GM12892 (cell line): Measurements from ENCODE around the gene AQP6. TPM values are rescaled to one million over a fixed set of nuclear protein-coding genes. Genes with fewer than 3 reads are reported as not detected.

Source experiments
- DNase-seq: peaks from one replicate; pipeline ENCODE4 v3.0.0; 2011; ENCODE audit not compliant: insufficient read length
- FAIRE-seq: peaks from 2 replicates; lab custom pipeline; 2011; peaks lifted over from hg19 to GRCh38; lab: Jason Lieb, UNC
- POLR2A ChIP-seq: IDR thresholded peaks from 2 replicates; pipeline ENCODE4 v1.6.1; 2011; ENCODE audit warnings: low read depth, low read length, control low read depth
- POLR2AphosphoS5 ChIP-seq: IDR thresholded peaks from 2 replicates; pipeline ENCODE4 v1.6.1; 2011; ENCODE audit warnings: low read depth, low read length, control low read depth
- TAF1 ChIP-seq: IDR thresholded peaks from 2 replicates; pipeline ENCODE4 v1.6.1; 2011; ENCODE audit warnings: low read depth, mild to moderate bottlenecking, control low read depth, low read length, borderline replicate concordance
- polyA plus RNA-seq: library from polyadenylated mRNA; unstranded; fragments of >200 nt; gene quantifications from one replicate; pipeline ENCODE4 v1.2.1, GENCODE V29; 2012; ENCODE audit warnings: missing spikeins, inconsistent platforms; ENCODE audit not compliant: missing spikeins

AQP6 gene, protein sequence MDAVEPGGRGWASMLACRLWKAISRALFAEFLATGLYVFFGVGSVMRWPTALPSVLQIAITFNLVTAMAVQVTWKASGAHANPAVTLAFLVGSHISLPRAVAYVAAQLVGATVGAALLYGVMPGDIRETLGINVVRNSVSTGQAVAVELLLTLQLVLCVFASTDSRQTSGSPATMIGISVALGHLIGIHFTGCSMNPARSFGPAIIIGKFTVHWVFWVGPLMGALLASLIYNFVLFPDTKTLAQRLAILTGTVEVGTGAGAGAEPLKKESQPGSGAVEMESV
- not detected for polyA plus RNA-seq

DNA sequence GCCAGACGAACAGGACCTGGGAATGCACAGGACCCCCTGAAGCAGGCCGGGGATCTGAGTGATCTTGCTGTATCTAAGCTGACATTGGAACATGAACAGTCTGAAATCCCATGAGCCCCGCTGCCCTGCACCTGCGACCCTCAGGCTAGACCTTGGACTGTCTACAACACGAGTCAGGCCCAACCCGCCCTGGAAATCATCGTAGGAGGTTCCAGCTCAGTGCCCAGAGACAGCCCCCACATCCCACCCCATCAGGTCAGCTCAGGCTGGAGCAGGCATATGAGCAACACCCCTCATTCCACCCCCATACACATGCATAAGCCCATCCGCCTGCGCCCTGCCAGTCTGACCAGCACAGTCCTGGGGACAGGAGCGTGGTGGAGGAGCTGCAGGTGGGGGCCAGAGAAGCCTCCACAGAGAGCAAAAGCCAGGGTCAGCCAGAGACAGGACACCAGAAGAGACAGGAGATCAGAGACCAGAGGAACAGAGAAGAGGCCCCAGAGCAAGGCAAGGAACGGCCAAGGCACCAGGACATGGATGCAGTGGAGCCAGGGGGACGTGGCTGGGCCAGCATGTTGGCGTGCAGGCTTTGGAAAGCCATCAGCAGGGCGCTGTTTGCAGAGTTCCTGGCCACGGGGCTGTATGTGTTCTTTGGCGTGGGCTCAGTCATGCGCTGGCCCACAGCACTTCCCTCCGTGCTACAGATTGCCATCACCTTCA, at the start of gene AQP6:
TSS of gene AQP6 (plus strand) at position 307 of the 720 bp plus-strand sequence. CDS start at position 534, 227 bp downstream.
- DNase-seq (no peak), FAIRE-seq (no peak)
- no peak for TF ChIP-seq POLR2AphosphoS5
- no peak for TF ChIP-seq TAF1
- TF ChIP-seq POLR2A = no peak

DNA sequence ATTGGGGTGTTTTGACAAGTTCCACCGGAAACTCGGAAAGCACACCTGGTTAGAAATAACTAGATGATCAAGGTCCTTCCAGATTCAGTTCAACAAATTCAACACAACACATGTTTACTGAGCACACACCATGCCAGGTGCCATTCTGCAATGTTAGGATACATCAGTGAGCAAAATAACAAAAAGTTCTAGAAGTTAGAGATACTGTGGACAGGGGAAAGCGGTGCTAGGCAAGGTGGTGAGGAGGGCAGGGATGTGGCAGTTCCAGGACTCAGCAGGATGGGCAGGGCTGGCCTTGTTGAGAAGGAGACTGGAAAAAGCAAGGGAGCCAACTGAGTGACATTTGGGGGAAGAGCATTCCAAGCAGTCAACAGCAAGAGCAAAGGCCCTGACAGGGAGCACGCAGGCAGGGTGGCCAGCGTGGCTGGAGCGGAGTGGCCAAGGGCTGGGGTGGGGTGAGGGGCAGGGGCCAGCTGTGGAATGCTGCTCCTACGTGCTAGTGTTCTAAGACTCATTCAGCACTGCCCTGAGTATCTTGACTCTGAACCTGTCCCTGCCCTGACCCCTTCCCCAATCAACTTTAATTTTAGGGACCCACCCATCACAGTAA, 49.6 kb upstream of the AQP6 start:
- DNase-seq (no peak), FAIRE-seq (no peak)
- TF ChIP-seq POLR2A = no peak
- no peak for TF ChIP-seq POLR2AphosphoS5
- TF ChIP-seq TAF1 = no peak

DNA sequence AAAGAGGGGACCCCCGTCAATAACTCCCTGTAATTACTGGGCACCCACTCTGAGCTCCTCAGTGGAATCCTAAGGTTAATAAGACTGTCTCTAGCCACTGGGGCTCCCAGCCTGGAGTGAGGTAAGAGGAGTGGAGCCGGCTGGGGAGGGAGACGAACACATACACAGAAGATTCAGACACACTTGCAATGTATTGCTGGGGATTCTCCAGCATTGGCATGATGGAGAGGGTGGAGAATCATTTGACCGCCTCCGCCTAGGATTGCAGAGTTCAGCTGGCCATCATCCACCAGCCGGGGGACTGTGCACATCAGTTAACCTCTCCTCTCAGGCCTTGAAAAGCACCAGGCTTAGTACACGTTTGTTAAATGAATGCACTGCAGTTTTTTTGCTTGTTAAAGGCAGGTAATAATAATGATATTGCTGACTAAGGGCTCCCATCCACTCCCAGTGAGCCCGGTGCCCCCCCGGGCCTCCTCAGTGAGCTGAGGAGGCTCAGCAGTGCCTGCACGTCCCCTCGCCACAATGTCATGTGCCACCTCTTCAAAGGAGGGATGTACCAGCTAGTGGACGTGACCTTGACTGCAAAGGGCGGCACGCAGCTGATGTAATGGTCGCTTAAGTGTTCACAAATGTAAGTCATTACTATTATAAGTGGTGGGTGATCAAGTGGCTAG, 48.7 kb upstream of the AQP6 start:
- FAIRE-seq (no peak), DNase-seq (no peak)
- TF ChIP-seq POLR2AphosphoS5 (no peak), POLR2A (no peak), TAF1 (no peak)

DNA sequence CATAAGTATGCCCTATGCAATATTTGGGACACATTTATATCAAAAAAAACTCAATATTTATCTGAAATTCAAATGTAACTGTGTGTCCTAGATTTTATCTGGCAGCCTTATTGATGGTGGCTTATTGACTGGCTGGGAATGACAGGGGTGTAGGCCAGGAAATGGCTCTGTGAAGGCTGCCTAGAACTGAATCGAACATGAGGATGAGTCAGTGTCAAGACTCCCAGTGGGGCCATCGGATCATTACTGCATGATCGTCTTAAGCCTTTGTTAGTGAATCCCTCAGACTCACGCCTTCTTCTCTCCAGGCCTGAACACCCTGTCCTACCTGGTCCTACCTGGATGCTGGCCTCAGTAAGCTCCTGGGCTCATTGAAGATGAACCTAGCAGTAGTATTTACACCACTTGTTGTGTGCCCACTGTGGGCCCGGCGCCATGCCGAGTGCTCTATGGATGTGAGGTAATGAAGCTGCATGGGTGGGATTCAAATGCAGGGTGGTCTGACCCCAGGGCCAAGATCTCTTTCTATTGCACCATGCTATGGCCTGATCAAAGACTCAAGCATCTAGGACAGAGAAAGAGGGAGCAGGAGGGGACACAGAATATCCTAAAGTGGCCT, 48.0 kb upstream of the AQP6 start:
- FAIRE-seq (no peak), DNase-seq (no peak)
- no peak for TF ChIP-seq POLR2AphosphoS5

DNA sequence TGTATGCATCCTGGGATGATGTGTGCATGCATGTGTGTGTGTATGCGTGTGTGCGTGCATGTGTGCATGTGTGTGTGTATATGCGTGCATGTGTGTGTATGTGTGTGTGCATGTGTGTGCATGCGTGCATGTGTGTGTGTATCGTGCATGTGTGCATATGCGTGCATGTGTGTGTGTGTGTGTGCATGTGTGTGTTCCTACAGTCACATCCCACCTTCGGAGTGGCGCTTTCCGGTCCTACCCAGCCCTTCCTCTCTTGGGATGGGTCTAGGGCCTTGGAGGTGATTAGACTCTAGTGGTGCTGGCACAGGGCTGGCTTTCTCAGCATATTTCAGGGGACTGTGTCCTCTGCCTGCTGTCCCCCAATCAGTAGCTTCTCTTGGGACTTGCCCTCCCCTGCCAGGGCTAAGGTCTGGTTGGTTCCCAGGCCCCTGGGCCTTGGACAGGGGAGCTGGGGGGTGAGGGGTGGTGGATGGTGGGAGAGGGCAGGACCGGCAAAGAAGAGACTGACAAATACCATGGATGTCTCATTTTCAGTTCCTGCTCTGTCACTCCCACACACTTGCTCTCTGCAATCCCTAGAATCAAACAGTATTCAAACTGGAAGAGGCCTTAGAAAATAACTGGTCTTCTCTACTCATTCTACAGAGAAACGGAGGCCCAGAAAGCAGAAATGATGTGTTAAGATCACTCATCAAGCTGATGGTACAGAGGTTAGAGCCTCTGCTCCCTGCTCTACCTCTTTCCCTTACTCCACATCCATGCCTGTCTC, 47.1 kb upstream of the AQP6 start:
- TF ChIP-seq TAF1 (no peak), POLR2A (no peak), POLR2AphosphoS5 (no peak)
- FAIRE-seq (no peak), DNase-seq (no peak)

DNA sequence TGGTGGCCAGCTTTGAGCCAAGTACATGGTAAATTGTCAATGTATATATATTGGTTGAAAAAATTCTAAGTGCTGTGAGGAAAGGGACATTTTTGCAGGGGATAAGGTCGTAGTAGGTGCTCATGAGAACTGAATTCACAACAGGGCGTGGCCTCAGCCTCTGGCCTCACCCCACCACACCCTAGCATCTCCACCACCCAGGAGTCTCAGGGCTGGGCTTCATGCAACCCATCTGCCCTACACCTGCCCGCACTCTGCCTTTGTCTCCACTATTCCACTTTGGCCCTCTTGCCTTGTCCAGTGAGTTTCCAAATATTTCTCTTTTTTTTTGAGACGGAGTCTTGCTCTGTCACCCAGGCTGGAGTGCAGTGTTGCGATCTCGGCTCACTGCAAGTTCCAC, 44.3 kb upstream of the AQP6 start:
- TF ChIP-seq TAF1 (no peak), POLR2AphosphoS5 (no peak), POLR2A (no peak)
- DNase-seq (no peak), FAIRE-seq (no peak)

DNA sequence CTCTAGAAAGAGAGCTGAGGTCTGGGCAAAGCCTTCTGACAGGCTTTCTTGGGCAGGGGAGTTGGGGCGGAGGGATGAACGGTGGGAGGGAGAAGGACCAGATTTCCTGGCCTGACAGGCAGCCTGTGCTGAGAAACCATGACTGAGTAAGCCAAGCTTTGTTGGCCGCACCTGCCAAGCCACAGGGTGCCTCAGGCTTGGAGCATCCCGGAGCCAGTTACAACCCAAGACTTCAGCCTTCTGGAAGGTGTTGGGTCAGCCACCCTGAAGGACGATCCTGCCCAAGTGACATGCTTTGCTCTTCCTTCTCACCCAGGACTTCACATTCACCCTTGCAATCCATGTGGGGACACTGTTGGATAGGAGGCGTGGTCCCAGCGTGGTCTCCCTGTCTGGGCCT, 43.2 kb upstream of the AQP6 start:
- no peak for FAIRE-seq
- no peak for DNase-seq
- TF ChIP-seq TAF1 (no peak), POLR2AphosphoS5 (no peak), POLR2A (no peak)

DNA sequence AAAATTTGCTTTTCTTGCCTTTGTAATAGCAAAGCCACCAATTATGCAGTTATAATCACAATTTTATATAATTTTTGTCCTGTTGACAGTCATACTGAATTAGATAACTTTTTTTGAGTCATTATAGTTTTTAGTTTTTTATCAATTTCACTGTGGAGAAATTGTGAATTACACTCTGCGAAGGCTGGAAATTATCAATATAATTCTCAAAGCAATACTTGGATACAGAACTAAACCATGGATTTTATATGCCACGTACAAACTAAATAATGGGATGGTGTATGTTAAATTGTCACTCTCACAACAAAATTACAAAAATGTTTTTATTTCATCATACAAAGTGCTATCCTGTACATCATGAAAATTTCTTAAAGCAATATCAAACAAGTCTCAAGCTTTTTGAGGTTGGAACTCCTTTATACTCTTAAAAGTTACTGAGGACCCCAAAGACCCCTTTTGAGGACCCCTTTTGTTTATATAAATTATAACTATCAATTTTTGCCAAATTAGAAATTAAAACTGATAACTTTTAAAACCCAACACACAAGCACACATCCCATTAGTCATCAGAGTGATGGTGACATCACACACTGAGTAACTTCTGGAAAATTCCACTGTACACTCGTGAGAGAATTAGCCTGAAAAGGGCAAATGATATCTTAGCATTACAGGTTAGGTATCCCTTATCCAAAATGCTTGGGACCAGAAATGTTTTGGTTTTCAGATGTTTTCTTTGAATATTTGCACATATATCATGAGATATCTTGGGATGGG, 42.0 kb upstream of the AQP6 start:
- DNase-seq (no peak), FAIRE-seq (no peak)
- no peak for TF ChIP-seq TAF1
- TF ChIP-seq POLR2AphosphoS5 = no peak
- TF ChIP-seq POLR2A = no peak

DNA sequence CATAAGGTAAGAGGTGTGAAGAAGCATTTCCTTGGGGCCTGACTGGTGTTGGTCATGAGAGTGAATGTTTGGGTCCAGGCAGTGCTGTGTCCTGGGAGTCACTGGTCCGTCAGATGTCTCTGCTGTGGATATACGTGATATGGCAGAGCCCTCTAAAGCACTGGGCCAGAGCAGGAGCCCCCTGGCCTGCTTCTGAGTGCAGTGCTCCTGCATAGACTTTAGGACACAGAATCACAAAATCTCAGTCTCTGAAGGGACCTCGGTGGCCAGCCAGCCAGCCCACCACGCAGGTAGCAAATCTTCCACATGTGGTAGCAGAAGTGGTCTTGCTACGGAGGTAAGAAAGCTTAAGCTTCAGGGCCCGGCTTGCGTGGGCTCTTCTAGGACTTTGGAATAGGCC, 40.7 kb upstream of the AQP6 start:
- TF ChIP-seq TAF1 = no peak
- no peak for TF ChIP-seq POLR2AphosphoS5
- FAIRE-seq = no peak

DNA sequence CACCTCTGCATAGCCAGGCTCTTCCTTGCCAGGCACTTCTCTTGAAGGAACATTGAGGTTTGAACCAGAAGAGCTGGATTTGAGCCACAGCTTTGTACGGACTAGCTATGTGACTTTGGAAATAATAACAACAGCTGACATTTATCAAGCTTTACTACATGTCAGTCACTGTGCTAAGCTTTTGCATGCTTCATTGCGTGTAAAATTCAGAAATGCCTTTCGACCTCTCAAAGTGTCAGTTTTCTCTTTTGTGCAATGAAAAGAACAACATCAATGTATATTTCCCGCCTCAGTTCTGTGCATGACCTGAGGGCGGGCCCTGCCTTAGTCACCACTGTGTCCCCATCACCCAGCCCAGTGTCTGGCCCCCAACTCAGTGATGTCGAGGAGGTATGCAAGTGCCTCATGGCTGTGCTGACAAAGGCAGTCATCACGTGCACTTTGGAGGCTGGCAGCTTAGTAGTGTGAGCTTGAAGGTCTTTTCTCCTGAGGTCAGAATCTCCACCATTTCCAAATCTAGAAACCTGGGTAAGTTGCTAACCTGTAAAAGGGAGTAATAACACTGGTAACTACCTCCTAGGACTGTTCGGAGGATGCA, 40.1 kb upstream of the AQP6 start:
- DNase-seq = no peak
- TF ChIP-seq POLR2A (no peak), POLR2AphosphoS5 (no peak), TAF1 (no peak)
- FAIRE-seq = no peak

More for the DNA sequence above, 40.7 kb upstream of the AQP6 start:
- DNase-seq = no peak
